K562 (cell line): ENCODE measurements around the gene NMNAT3. TPM values are rescaled to one million over a fixed set of nuclear protein-coding genes. Genes with fewer than 3 reads are reported as not detected.

Experiments
- ATAC-seq: fragments of 200-7000 bp; cut with Tn5 transposase; 3 replicates; pipeline ENCODE4 v1.9.1; 2020; ENCODE audit warnings: moderate library complexity
- BruUV-seq: library from RNA; stranded (reverse); fragments of 400-500 nt; replicated peaks from 2 replicates; lab custom pipeline; 2021; lab: Mats Ljungman, UMichigan
- CTCF ChIA-PET: fragments of 300-600 bp; formaldehyde crosslinking; extraction: SDS; loops from one replicate; lab custom pipeline; 2021; ENCODE audit warnings: low intra/inter-chr PET ratio; lab: Yijun Ruan, JAX
- POLR2A ChIA-PET: fragments of 300-600, 350-650 bp; sonication (Branson Sonifier 250); formaldehyde crosslinking; extraction: SDS; loops from one replicate; lab custom pipeline; 2021; ENCODE audit warnings: antibody characterized with exemption, inconsistent platforms; lab: Yijun Ruan, JAX
- DNase-seq, 4 experiments: peaks; one replicate each; pipeline versions ENCODE4 v3.0.0 to v3.0.0-alpha.2; 2011 to 2018; ENCODE audit warnings: low spot score in 3 of 4, mixed read lengths in 3 of 4; ENCODE audit errors: extremely low read depth in 1 of 4
- FAIRE-seq: peaks from 2 replicates; lab custom pipeline; 2011; peaks lifted over from hg19 to GRCh38; lab: Jason Lieb, UNC
- H2AFZ ChIP-seq: 2 replicates; pipeline ENCODE4 v1.6.0; 2011; ENCODE audit warnings: low read depth, low read length, control low read depth, inconsistent platforms
- H3K27ac ChIP-seq: fragments of 200-600 bp; 3 replicates; pipeline ENCODE4 v1.8.0; 2011; ENCODE audit warnings: low read depth, mild to moderate bottlenecking, control low read depth, inconsistent platforms, low read length, moderate library complexity, mixed read lengths; ENCODE audit errors: extremely low read depth
- H3K27me3 ChIP-seq, 2 experiments: fragments of 300-600 bp in 1 of 2; 2 replicates in 1 of 2; 3 replicates in 1 of 2; pipeline versions ENCODE4 v1.6.0 to v1.8.0; 2011; ENCODE audit warnings: inconsistent platforms in 2 of 2, low read length in 2 of 2, mild to moderate bottlenecking in 1 of 2, mixed read lengths in 1 of 2, moderate library complexity in 1 of 2; ENCODE audit not compliant: control insufficient read depth in 2 of 2, insufficient read depth in 2 of 2
- H3K36me3 ChIP-seq: fragments of 300-600 bp; 3 replicates; pipeline ENCODE4 v1.8.0; 2011; ENCODE audit warnings: mild to moderate bottlenecking, low read length, inconsistent platforms; ENCODE audit not compliant: control insufficient read depth, insufficient read depth
- H3K4me1 ChIP-seq, 2 experiments: fragments of 200-600 bp in 1 of 2; replicated peaks in 1 of 2; 2 replicates in 1 of 2; 3 replicates in 1 of 2; pipeline versions ENCODE4 v1.5.1 to v1.8.0; 2011; ENCODE audit warnings: inconsistent platforms in 2 of 2, low read length in 2 of 2, mild to moderate bottlenecking in 1 of 2, mixed read lengths in 1 of 2, moderate library complexity in 1 of 2; ENCODE audit not compliant: control insufficient read depth in 2 of 2, insufficient read depth in 2 of 2
- H3K4me2 ChIP-seq: 2 replicates; pipeline ENCODE4 v1.6.1; 2011; ENCODE audit warnings: low read length, control low read depth, inconsistent platforms, mixed read lengths; ENCODE audit not compliant: insufficient read depth
- H3K4me3 ChIP-seq: fragments of 200-600 bp; sonication (generic), shearing (Covaris generic); 2 replicates; pipeline ENCODE4 v1.5.1; 2016; ENCODE audit warnings: control low read depth, inconsistent platforms
- H3K79me2 ChIP-seq: fragments of 200-600 bp; 3 replicates; pipeline ENCODE4 v1.8.0; 2011; ENCODE audit warnings: low read length, inconsistent platforms; ENCODE audit not compliant: control insufficient read depth, insufficient read depth
- H3K9ac ChIP-seq, 2 experiments: 2 replicates each; pipeline versions ENCODE4 v1.6.0 to v1.6.1; 2011; ENCODE audit warnings: low read depth in 2 of 2, low read length in 2 of 2, control low read depth in 1 of 2, inconsistent platforms in 1 of 2, mild to moderate bottlenecking in 1 of 2, mixed read lengths in 1 of 2; ENCODE audit not compliant: insufficient read depth in 1 of 2
- H3K9me1 ChIP-seq: one replicate; pipeline ENCODE4 v1.6.0; 2011; ENCODE audit warnings: inconsistent platforms, mild to moderate bottlenecking, low read length, moderate library complexity; ENCODE audit not compliant: control insufficient read depth, insufficient read depth
- H3K9me3 ChIP-seq: replicated peaks from 2 replicates; pipeline ENCODE4 v1.5.1; 2011; ENCODE audit warnings: low read depth, low read length, inconsistent platforms; ENCODE audit not compliant: control insufficient read depth, insufficient read depth
- H4K20me1 ChIP-seq: replicated peaks from 2 replicates; pipeline ENCODE4 v1.6.1; 2011; ENCODE audit warnings: low read length, inconsistent platforms, mixed read lengths; ENCODE audit not compliant: control insufficient read depth, insufficient read depth
- CREM ChIP-seq: IDR thresholded peaks from 2 replicates; pipeline ENCODE4 v1.6.1; 2014; ENCODE audit warnings: antibody characterized with exemption, low read depth
- HMG20A ChIP-seq: fragments of 450-650 bp; formaldehyde crosslinking; conservative IDR thresholded peaks from 2 replicates; pipeline ENCODE4 v1.4.0; 2020; ENCODE audit warnings: mild to moderate bottlenecking, mixed read lengths
- MYC ChIP-seq, 2 experiments: fragments of 250-450 bp in 1 of 2; sonication (Bioruptor Pico) in 1 of 2; IDR thresholded peaks; 2 replicates each; pipeline versions ENCODE4 v1.5.1 to v1.6.1; 2012 to 2021; ENCODE audit warnings: low read depth in 2 of 2, borderline replicate concordance in 1 of 2, improper control_type of control experiment in 1 of 2, low read length in 1 of 2, mild to moderate bottlenecking in 1 of 2, moderate library complexity in 1 of 2
- MYNN ChIP-seq, 2 experiments: sonication (generic); formaldehyde crosslinking in 1 of 2; IDR thresholded peaks; 2 replicates each; pipeline versions ENCODE4 v1.5.0 to v1.6.1; 2016 to 2020; ENCODE audit warnings: antibody characterized with exemption in 1 of 2, missing genetic modification reagents in 1 of 2
- NEUROD1 ChIP-seq: fragments of 150-350 bp; IDR thresholded peaks from 2 replicates; pipeline ENCODE4 v1.6.1; 2014; ENCODE audit warnings: borderline replicate concordance, low read length, low read depth; ENCODE audit not compliant: partially characterized antibody
- PTBP1 ChIP-seq: fragments of 200-400 bp; formaldehyde crosslinking; IDR thresholded peaks from 2 replicates; pipeline ENCODE4 v1.6.1; 2017; ENCODE audit warnings: low read depth, low read length
- SAFB2 ChIP-seq: fragments of 200-400 bp; formaldehyde crosslinking; IDR thresholded peaks from 2 replicates; pipeline ENCODE4 v1.6.1; 2018; ENCODE audit warnings: borderline replicate concordance, low read length, low read depth, moderate library complexity; ENCODE audit not compliant: severe bottlenecking
- TAF1 ChIP-seq: IDR thresholded peaks from 2 replicates; pipeline ENCODE4 v1.6.1; 2011; ENCODE audit warnings: mild to moderate bottlenecking, low read length, moderate library complexity; ENCODE audit not compliant: insufficient read depth, control insufficient read depth, severe bottlenecking; ENCODE audit errors: extremely low read depth
- ZFPM2 ChIP-seq: fragments of 250-450 bp; sonication (Bioruptor Pico); IDR thresholded peaks from 2 replicates; pipeline ENCODE4 v1.5.1; 2022; ENCODE audit warnings: mild to moderate bottlenecking
- ZNF668 ChIP-seq: fragments of 250-450 bp; sonication (Bioruptor Pico); IDR thresholded peaks from 2 replicates; pipeline ENCODE4 v1.8.0; 2022; ENCODE audit warnings: mild to moderate bottlenecking, inconsistent platforms
- WGBS: fragments of 100-300 bp; shearing (Covaris generic); methylation state at CpG from one replicate; pipeline ENCODE4 v1.1.6; 2016; ENCODE audit warnings: low coverage, mixed read lengths; ENCODE audit not compliant: insufficient coverage; ENCODE audit errors: missing lambda C conversion rate; 5-methylcytosine and 5-hydroxymethylcytosine counted together
- in situ Hi-C: fragments of 300-500 bp; cut with MboI; formaldehyde crosslinking; loops from 4 replicates; pipeline ENCODE4 v1.15.0; 2018; ENCODE audit warnings: inconsistent platforms, mixed read lengths
- intact Hi-C: fragments of 100-400 bp; cut with micrococcal nuclease; formaldehyde crosslinking; loops from 2 replicates; pipeline ENCODE4 v1.14.2; 2022
- polyA plus RNA-seq, 8 experiments: library from polyadenylated mRNA; depleted of rRNA in 4 of 8; stranded (reverse) in 5 of 8; unstranded in 3 of 8; fragments of >200 nt; fragmentation: Nextera tagmentation in 2 of 8; fragmentation: Illumina TruSeq in 1 of 8; extraction: Ambion mirVana in 2 of 8; extraction: Trizol in 1 of 8; gene quantifications; 2 replicates each; pipeline versions ENCODE4 v1.2.1 to v1.2.3, GENCODE V29; 2011 to 2014; ENCODE audit warnings: inconsistent platforms in 1 of 8, missing spikeins in 1 of 8
- total RNA-seq, 7 experiments: library from RNA; depleted of rRNA in 6 of 7; stranded (reverse); fragments of >200 nt in 6 of 7; fragmentation: Illumina TruSeq in 2 of 7; extraction: Trizol in 2 of 7; gene quantifications; 2 replicates each; pipeline versions ENCODE4 v1.2.1 to v1.2.3, GENCODE V29; 2011 to 2021; ENCODE audit warnings: low replicate concordance in 1 of 7
- TF ChIP-seq, protein P1 (sequence below), 2 experiments: IDR thresholded peaks in 1 of 2; conservative IDR thresholded peaks in 1 of 2; 2 replicates each; pipeline ENCODE4 v1.6.1; 2016; ENCODE audit warnings: low read depth in 2 of 2, mild to moderate bottlenecking in 1 of 2, missing compliant biosample characterization in 1 of 2, missing genetic modification characterization in 1 of 2, moderate library complexity in 1 of 2

NMNAT3 gene
- total and polyA plus RNA-seq, 9 of the 15 experiments (the other 6 are each of a cell fraction or from before 2014, with no cell fraction given): 2.3 to 12.5 (median 6.6) TPM

- ChIA-PET CTCF (no interaction called here), POLR2A (interaction anchor here (0.9 to 1.2 kb wide), 2 partner anchors 59 to 577 kb away, joined by 3 to 4 read pairs; partner anchors contain the start of genes FOXL2 and FOXL2NB)
- H4K20me1 ChIP-seq: no peaks in the 10 kb centered on the region
- ATAC-seq (no peak), FAIRE-seq (no peak), DNase-seq (no peak)
- in situ Hi-C loops: no loop called here
- no TSS peak for BruUV-seq
- H3K36me3 ChIP-seq: no peaks in the 10 kb centered on the region
- no peak overlapping the region for H2AFZ ChIP-seq
- H3K4me1 ChIP-seq: peaks cover 3% of the 10 kb centered on the region in 2 experiments; a peak in 3 of 5 replicates
- H3K9me1 ChIP-seq: no peaks in the 10 kb centered on the region
- no peak overlapping the region for H3K4me2 ChIP-seq
- WGBS: 0% methylated on average over 1 of the region's 1 CpG
- TF ChIP-seq, protein P1, sequence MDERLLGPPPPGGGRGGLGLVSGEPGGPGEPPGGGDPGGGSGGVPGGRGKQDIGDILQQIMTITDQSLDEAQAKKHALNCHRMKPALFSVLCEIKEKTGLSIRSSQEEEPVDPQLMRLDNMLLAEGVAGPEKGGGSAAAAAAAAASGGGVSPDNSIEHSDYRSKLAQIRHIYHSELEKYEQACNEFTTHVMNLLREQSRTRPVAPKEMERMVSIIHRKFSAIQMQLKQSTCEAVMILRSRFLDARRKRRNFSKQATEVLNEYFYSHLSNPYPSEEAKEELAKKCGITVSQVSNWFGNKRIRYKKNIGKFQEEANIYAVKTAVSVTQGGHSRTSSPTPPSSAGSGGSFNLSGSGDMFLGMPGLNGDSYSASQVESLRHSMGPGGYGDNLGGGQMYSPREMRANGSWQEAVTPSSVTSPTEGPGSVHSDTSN (CRISPR knock-in tag; IDR thresholded peaks at IDR 0.05; ENCODE audit: low read depth): no peak
- TF ChIP-seq, protein P1 (tag; conservative IDR thresholded peaks at IDR 0.05; ENCODE audit: low read depth): no peak
- TF ChIP-seq ZFPM2 (CRISPR knock-in tag): no peak
- TF ChIP-seq NEUROD1: no peak
- TF ChIP-seq TAF1: no peak
- TF ChIP-seq MYNN (IDR thresholded peaks at IDR 0.05): no peak
- TF ChIP-seq MYNN (CRISPR knock-in tag; IDR thresholded peaks at IDR 0.05): no peak
- no peak for TF ChIP-seq MYC (IDR thresholded peaks at IDR 0.05; ENCODE audit: low read depth, low read length)
- no peak for TF ChIP-seq MYC (CRISPR knock-in tag; IDR thresholded peaks at IDR 0.05; ENCODE audit: borderline replicate concordance, low read depth)
- no peak for TF ChIP-seq SAFB2
- no peak for TF ChIP-seq ZNF668 (CRISPR knock-in tag)
- TF ChIP-seq HMG20A (CRISPR knock-in tag): no peak
- TF ChIP-seq CREM: no peak
- no peak for TF ChIP-seq PTBP1
- intact Hi-C loops: loop anchor here (5.0 kb wide), 1 partner anchor 154 kb away; the partner anchor contains the start of gene NMNAT3
- no peak overlapping the region for H3K9ac ChIP-seq
- no peak overlapping the region for H3K27ac ChIP-seq
- H3K79me2 ChIP-seq: no peaks in the 10 kb centered on the region
- no peak overlapping the region for H3K4me3 ChIP-seq
- peaks cover 2 to 9% of the 10 kb centered on the region in 2 experiments; a peak in 3 of 5 replicates for H3K27me3 ChIP-seq
- H3K9me3 ChIP-seq: no peaks in the 10 kb centered on the region; the same call in 1 of the 2 replicates
Observed at GRCh38 chr3:139523718-139524117, 154.1 kb downstream of the NMNAT3 start.
